ENCODE measurements around the gene AOC1.
"Not testable (repeated sequence)": the region's sequence is repeated elsewhere in the genome, so short reads cannot be mapped to it uniquely, and the experiment has no call there.

Gene AOC1

GRCh38 chr7:150806863-150807262 is 45.5 kb upstream of the AOC1 start:
- Histone ChIP-seq H3K36me3 (no peaks in the 10 kb centered on the region), H3K4me1 (ENCODE audit: control insufficient read depth in 1 of 2, insufficient read depth in 1 of 2, low read depth in 1 of 2, low read length in 1 of 2) (no peaks in the 10 kb centered on the region), H3K27me3 (peaks cover 40% of the 10 kb centered on the region), H3K4me3 (ENCODE audit: low read depth in 1 of 2, low read length in 1 of 2) (no peak overlapping the region), H3K9me3 (no peaks in the 10 kb centered on the region), H3K27ac (no peak overlapping the region)
- TF ChIP-seq CTCF (IDR thresholded peaks at IDR 0.05), result no peak

DNA sequence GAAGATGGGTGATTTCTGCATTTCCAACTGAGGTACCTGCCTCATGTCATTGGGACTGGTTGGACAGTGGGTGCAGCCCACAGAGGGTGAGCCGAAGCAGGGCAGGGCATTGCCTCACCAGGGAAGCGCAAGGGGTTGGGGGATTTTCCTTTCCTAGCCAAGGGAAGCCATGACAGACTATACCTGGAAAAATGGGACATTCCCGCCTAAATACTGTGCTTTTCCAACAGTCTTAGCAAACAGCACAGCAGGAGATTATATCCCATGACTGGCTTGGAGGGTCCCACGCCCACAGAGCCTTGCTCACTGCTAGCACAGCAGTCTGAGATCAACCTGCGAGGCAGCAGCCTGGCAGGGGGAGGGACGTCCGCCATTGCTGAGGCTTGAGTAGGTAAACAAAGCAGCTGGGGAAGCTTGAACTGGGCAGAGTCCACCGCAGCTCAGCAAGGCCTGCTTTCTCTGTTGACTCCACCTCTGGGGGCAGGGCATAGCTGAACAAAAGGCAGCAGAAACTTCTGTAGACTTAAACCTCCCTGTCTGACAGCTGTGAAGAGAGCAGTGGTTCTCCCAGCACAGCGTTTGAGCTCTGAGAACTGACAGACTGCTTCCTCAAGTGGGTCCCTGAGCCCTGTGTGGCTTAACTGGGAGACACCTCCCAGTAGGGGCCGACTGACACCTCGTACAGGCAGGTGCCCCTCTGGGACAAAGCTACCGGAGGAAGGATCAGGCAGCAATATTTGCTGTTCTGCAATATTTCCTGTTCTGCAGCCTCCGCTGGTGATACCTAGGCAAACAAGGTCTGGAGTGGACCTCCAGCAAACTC is 44.5 kb upstream of the AOC1 start:
- H3K9me3 ChIP-seq; H3K4me1 ChIP-seq (ENCODE audit: control insufficient read depth in 1 of 2, insufficient read depth in 1 of 2, low read depth in 1 of 2, low read length in 1 of 2); H3K4me3 ChIP-seq (ENCODE audit: low read depth in 1 of 2, low read length in 1 of 2); H3K27ac ChIP-seq; H3K36me3 ChIP-seq: not testable (repeated sequence)
- H3K27me3 ChIP-seq, result peaks cover 30% of the 10 kb centered on the region

DNA sequence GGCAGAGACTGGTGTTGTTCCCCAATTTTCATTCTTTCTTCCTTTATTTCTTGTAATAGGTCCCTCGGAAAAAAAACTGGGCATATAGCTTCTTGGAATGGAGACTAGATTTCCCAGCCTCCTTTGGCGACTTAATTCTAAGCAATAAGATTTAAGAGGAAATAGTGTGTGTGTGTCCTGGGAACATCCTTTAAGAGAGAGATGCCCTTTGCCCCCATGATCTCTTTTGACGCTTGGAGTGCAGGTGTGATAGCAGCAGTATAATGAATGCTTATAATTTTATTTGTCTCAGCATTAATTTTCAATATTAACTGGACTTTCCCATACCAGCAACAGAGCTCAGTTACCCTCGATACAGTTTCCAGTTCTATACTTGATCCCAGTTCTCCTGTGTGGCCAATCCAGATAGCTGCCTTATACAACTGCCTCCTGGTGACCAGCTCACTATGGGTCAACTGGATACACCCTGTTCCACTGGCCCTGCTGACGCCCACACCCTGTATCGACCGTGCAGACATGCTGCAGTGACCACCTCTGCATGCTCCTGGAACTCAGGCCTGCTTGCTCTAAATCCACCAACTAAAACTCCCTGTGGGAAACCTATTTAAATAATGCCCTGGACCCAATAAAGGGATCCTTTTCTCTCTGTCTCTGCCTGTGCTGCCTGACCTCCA is 37.9 kb upstream of the AOC1 start:
- no peaks in the 10 kb centered on the region for H3K9me3 ChIP-seq
- H3K27ac ChIP-seq, result no peak overlapping the region
- peaks cover under 1% of the 10 kb centered on the region for H3K27me3 ChIP-seq
- H3K4me3 ChIP-seq (ENCODE audit: low read depth in 1 of 2, low read length in 1 of 2), result no peak overlapping the region
- no peaks in the 10 kb centered on the region for H3K4me1 ChIP-seq (ENCODE audit: control insufficient read depth in 1 of 2, insufficient read depth in 1 of 2, low read depth in 1 of 2, low read length in 1 of 2)
- no peak for TF ChIP-seq CTCF (IDR thresholded peaks at IDR 0.05)
- no peaks in the 10 kb centered on the region for H3K36me3 ChIP-seq

DNA sequence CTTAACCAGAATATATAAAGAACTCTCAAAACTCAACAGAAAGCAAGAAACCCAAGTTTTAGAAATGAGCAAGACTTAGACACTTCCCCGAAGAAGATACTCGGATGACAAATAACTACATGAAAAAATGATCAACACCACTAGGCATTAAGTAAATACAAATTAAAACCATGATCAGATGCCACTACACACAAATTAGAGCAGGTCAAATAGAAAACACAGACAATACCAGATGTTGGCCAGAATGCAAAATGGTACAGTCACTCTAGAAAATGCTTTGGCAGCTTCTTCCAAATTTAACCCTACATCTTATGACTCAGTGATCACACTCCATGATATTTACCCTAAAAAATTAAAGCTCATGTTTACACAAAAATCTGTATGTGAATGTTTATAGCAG is 33.3 kb upstream of the AOC1 start:
- no peak for TF ChIP-seq CTCF (IDR thresholded peaks at IDR 0.05)
- Histone ChIP-seq H3K9me3 (no peaks in the 10 kb centered on the region), H3K27ac (no peak overlapping the region), H3K4me3 (ENCODE audit: low read depth in 1 of 2, low read length in 1 of 2) (no peak overlapping the region), H3K36me3 (no peaks in the 10 kb centered on the region), H3K27me3 (no peaks in the 10 kb centered on the region), H3K4me1 (ENCODE audit: control insufficient read depth in 1 of 2, insufficient read depth in 1 of 2, low read depth in 1 of 2, low read length in 1 of 2) (no peaks in the 10 kb centered on the region)

DNA sequence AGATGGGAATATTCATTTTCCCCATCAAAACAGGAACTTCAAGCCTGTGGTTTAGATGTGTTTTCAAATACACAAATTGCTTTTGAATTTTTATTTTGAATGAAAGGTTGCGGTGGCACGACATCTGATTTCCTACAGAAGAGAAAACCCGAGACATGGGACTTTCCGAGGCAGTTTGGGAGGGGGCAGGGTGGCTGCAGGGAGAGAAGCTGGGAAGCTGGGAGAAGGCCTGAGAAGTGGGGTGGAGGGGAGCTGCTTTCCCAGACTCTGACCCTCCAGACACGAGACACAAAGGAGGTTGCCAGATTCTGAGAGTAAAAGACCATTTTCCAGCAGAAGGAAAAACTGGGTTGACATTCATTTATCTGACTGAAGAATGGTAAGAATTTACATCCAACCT is 32.2 kb upstream of the AOC1 start:
- Histone ChIP-seq H3K27ac (no peak overlapping the region), H3K27me3 (no peaks in the 10 kb centered on the region), H3K36me3 (no peaks in the 10 kb centered on the region), H3K4me1 (ENCODE audit: control insufficient read depth in 1 of 2, insufficient read depth in 1 of 2, low read depth in 1 of 2, low read length in 1 of 2) (no peaks in the 10 kb centered on the region), H3K9me3 (no peaks in the 10 kb centered on the region), H3K4me3 (ENCODE audit: low read depth in 1 of 2, low read length in 1 of 2) (no peak overlapping the region)
- no peak for TF ChIP-seq CTCF (IDR thresholded peaks at IDR 0.05)

- no peak for TF ChIP-seq CTCF (IDR thresholded peaks at IDR 0.05)
- no peaks in the 10 kb centered on the region for H3K36me3 ChIP-seq
- H3K27ac ChIP-seq, result no peak overlapping the region
- H3K9me3 ChIP-seq, result no peaks in the 10 kb centered on the region
- no peaks in the 10 kb centered on the region for H3K27me3 ChIP-seq
- H3K4me1 ChIP-seq (ENCODE audit: control insufficient read depth in 1 of 2, insufficient read depth in 1 of 2, low read depth in 1 of 2, low read length in 1 of 2), result no peaks in the 10 kb centered on the region
- no peak overlapping the region for H3K4me3 ChIP-seq (ENCODE audit: low read depth in 1 of 2, low read length in 1 of 2)
Measured at GRCh38 chr7:150820578-150821198, 31.6 kb upstream of the AOC1 start.
